Activated T-cell treated with anti-CD3 and anti-CD28 coated beads for 48 hours (primary cell): ENCODE data around the gene HSDL1.

Experiments
- DNase-seq: peaks from one replicate; pipeline ENCODE4 v3.0.0-alpha.2; 2020; ENCODE audit warnings: low read depth

Gene HSDL1

DNA sequence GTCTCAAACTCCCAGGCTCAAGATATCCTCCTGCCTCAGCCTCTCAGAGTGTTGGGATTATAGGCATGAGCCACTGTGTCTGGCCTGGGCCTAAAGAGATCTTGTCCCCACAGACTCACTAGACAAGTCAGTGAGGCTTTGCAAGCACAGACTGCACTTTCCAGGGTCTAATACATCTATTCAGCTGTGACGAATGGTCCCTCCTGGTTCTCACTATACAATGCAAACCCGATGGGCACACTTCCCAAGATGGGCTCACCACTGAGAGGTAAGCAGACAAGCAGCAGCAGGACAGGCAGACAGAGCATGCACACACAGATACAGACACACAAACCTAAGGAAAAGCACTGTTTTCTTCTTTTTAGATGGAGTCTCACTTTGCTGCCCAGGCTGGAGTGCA is 37.1 kb downstream of the HSDL1 start:
- no peak for DNase-seq

DNA sequence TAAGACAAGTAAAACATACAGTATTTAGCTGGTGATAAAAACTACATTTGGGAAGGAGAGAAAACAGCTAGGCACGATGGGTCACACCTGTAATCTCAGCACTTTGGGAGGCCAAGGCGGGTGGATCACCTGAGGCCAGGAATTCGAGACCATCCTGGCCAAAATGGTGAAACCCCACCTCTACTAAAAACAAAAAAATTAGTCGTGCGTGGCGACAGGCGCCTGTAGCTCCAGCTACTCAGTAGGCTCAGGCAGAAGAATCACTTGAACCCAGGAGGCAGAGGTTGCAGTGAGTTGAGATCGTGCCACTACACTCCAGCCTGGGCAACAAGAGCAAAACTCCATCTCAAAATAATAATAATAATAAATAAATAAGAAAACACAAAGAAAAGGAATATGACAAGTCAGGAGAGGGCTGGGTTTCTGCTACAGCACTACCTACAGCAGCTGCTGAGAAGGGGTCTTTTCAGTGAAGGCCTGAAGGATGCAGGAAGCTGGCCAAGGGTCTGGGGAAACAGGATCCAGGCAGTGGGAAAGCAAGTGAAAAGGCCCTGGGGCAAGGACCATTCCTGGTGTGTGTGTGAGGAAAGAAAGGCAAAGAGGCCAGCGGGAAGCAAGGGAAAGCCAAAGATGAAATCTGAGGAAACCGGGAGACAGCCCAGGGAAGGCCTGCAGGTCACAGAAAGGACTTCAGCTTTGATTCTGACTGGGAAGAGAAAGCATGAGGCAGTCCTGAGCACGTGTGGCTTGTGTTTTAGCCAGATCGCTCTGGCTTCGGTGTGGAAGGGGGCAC is 38.8 kb downstream of the HSDL1 start:
- DNase-seq = no peak

DNA sequence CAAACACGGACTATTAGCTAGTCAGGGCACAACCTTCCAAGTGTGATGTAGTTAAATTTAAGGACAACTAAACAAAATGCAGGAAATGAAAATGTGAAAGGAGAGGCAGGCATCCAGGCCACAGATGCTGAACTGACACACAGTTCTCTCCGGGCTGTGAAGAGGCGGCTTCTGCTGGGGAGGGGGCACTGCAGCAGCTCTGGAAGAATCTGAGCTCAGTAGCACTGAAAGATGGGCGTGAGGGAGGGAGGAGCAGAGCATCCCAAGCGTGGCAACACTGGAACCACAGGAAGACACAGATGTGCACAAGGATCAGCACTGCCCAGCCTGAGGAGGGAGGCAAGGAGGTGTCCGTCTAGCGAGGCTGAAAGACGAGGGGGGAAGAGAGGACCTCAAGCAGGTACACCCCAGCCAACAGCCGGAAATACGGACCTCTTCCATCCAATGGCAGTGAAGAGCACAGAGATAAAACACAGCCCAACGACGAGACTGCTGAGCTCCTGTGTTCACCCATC is 39.6 kb downstream of the HSDL1 start:
- DNase-seq = no peak

DNA sequence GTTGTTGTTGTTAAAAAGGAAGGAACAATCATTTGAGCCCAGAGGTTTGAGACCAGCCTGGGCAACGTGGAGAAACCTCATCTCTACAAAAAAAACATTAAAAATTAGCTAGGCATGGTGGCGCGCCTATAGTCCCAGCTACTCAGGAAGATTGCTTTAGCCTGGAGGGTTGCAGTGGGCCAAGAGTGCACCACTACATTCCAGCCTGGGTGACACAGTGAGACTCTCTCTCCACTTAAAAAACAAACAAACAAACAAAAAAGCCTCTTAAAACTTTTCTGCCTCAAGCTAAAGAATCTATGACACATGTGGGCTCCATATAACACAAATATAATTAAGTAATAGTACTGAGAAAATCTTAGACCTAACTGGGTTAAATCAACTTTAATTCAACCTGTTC is 40.7 kb downstream of the HSDL1 start:
- DNase-seq = no peak

GRCh38 chr16:84103678-84104077 is 41.3 kb downstream of the HSDL1 start:
- no peak for DNase-seq

- no peak for DNase-seq
Measured at GRCh38 chr16:84098939-84099338, 46.0 kb downstream of the HSDL1 start.

DNA sequence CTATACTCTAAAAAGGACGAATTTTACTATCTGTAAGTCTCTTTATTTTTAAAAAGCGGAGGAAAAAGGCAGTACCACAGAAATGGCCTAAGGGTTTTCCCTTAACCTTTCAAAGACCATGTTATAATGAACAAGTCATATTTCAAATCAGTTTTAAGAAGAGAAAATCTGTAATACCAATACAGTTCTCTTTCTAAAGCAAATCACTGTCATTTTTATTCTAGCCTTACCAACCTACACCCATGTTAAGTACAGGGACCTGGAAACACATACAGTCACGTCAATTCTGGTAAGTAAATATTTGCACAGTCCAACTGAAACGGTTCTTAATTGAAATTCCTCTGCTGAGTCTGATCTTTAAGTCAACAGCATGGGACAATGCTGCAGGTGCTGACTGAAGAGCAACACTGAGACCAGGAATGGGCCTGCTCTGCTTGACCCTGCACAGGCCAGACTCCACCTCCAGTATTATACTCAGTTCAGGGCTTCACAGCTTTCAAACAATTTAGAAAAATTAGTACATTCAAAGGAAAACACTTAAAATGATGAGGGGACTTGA is 48.5 kb downstream of the HSDL1 start:
- DNase-seq = no peak

- DNase-seq = no peak
Measured at GRCh38 chr16:84095466-84095865, 49.5 kb downstream of the HSDL1 start.

GRCh38 chr16:84093879-84094270 is 51.1 kb downstream of the HSDL1 start:
- DNase-seq = no peak

DNA sequence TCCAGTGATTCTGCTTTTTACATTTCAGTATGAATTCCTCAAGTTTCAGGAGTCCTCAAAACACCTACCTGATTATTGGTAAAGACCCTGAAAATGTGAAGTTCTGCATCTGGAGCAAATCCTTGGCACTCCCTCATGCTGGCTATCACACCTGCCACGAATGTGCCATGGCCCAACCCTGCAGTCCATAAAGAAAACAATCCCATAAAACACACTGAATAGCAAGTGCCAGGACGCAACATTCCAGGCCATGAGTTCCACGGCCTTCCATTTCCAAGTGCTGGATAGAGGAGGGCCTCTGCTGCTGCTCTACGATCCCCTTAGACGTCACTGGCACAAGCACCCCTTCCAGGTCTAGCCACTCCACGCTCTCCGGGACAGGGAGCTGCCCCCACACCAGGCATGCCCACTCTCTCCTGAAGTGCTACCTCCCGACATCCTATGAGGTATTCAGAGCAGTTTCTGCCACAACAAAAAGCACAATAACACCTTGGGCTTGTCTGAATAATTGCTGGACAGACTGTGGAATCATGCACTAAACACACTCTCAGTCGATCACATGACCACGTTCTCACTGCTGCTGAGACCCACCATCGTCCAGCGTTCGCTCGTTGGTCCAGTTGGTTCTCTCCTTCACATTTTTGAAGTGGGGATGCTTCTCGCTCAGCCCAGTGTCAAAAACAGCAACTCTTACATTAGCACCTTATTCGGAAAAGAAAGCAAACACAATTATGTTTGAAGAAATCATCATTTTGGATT is 51.7 kb downstream of the HSDL1 start:
- no peak for DNase-seq

- no peak for DNase-seq
Measured at GRCh38 chr16:84091460-84091859, 53.5 kb downstream of the HSDL1 start.

DNA sequence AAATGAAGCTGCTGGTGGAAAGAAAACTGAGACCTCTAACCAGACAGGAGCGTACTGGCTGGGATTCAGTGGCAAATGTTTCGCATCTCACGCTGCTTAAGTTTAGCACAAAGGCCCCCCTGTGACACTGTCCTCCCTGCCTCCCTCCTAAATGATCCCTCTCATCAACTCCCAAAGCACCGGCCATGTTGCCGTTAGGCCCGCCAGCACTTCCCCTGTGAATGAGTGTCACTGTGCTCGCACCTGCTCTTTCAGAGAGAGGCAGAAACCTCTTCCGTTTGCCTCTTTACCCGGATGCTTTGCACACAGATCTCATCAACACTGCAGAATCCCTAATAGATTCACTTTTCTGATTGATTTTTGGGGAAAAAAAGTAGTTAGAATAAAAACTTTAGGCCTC is 54.8 kb downstream of the HSDL1 start:
- DNase-seq = no peak

GRCh38 chr16:84088695-84089395 is 56.1 kb downstream of the HSDL1 start:
- DNase-seq = peak; percentile 56

- DNase-seq = no peak
Measured at GRCh38 chr16:84087466-84088151, 57.4 kb downstream of the HSDL1 start.

- no peak for DNase-seq
Measured at GRCh38 chr16:84087001-84087400, 58.0 kb downstream of the HSDL1 start.

- DNase-seq = no peak
Measured at GRCh38 chr16:84086341-84086740, 58.6 kb downstream of the HSDL1 start.

DNA sequence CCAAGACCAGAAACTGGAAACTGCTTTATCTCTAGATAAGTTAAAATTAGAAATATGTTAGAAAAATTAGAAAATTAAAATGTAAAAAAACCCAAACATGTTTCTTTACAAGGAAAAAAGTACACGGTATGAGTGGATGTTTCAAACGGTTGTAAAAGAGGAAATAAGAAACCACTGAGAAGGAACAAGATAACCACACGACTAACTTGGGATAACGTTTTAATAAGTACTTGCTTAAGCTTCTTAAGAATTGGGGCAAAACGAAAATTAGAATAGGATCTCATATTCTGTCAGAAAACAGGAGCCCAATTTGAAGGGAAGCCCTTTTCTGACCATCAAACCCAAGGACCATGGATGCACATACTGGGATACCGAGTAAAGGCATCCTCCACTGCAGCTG is 59.2 kb downstream of the HSDL1 start:
- no peak for DNase-seq

GRCh38 chr16:84085271-84085667 is 59.7 kb downstream of the HSDL1 start:
- DNase-seq = no peak

DNA sequence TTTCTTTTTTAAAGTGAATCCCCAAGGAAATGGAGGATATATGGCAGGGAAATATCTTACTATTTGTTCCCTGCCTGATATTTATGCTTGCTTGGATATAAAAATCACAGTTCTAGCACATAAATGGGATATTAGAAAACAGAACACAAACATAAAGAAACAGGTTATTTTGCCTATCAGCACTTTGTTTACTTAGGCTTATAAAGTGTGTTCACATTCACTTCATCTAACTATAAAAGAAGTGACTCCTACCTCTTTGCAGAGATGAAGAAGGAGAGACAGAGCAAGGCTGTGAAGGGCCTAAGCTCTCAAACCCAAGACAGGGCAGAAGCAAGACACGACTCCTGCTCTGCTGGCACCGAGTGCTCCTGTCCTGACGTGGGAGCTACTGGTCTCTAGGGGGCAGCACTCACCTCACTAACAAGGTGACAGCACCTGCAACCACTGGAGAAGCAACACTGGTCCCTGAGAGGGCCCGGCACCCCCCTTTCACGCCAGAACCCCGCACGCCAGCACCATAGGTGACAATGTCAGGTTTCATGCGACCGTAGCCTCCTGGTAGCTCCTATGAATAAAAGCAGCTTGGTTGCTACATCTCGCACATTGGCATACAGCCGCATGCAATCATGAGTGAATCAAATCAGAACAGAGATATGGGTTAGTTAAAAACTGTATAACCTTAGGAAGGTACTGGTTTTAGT is 60.3 kb downstream of the HSDL1 start:
- DNase-seq = peak; percentile 40

DNA sequence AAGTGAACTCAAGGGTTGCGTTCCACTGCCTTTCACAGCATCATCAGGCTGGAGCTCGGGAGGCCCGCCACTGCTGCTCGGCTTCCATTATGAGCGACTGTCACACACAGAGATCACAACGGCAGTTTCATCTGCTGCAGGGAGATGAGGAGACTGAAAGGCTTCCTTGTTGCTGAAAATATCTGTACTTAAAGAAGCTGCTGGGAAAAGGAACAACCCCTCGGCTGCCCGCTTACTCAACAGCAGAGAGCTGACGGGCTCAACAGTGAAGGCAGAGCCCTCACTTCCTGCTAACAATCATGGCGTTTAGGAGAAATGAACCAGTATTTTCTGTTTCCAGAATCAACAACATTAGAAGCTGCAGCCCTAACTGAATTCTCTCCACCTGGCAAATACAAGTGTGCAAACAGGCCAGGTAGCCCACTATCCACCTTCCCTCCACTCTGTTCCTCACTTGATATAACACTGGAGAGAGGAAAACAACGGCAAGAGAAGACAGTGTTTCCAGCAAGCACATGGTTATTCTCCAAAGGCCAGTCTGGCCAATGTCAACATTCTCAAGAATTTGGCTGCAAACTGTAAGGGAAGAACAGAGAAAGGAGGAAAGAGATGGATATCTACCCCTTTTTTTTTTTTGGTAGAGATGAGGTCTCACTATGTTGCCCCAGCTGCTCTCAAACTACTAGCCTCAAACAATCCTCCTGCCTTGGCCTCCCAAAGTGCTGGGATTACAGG is 62.0 kb downstream of the HSDL1 start:
- DNase-seq = no peak
